Lower leg skin (tissue), 3 donors: ENCODE measurements around the gene SNX25.

Source experiments
- POLR2A ChIP-seq, 2 donors: fragments of 450-650 bp; IDR thresholded peaks; one replicate each; pipeline ENCODE4 v1.6.1; 2016 to 2017; ENCODE audit warnings: antibody characterized with exemption in 2 of 2, mild to moderate bottlenecking in 1 of 2, moderate library complexity in 1 of 2
- TF ChIP-seq, protein P1 (sequence below), 3 donors: fragments of 450-650 bp; IDR thresholded peaks; one replicate each; pipeline ENCODE4 v1.5.1; 2016; ENCODE audit warnings: antibody characterized with exemption in 3 of 3, mild to moderate bottlenecking in 3 of 3, moderate library complexity in 2 of 3

DNA sequence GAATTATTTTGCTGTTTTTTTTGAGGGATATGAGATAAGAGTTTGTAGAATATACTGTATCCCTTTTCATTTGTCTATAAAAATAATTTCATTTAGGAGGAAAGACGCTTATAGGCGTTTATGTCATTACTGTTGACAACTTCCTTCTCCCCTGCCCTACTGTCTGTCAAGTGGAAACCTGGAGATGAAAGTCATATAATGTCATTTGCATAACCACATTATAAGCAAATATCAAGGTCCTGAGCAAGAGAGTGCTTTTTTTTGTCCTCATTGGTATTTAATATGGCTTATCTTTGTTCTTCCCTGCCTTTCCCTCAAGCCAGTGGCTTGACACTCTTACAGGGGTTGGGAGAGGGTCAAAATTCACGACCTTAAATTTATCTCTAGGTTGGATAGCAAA lies 130.5 kb downstream of the SNX25 start:
- TF ChIP-seq, protein P1, sequence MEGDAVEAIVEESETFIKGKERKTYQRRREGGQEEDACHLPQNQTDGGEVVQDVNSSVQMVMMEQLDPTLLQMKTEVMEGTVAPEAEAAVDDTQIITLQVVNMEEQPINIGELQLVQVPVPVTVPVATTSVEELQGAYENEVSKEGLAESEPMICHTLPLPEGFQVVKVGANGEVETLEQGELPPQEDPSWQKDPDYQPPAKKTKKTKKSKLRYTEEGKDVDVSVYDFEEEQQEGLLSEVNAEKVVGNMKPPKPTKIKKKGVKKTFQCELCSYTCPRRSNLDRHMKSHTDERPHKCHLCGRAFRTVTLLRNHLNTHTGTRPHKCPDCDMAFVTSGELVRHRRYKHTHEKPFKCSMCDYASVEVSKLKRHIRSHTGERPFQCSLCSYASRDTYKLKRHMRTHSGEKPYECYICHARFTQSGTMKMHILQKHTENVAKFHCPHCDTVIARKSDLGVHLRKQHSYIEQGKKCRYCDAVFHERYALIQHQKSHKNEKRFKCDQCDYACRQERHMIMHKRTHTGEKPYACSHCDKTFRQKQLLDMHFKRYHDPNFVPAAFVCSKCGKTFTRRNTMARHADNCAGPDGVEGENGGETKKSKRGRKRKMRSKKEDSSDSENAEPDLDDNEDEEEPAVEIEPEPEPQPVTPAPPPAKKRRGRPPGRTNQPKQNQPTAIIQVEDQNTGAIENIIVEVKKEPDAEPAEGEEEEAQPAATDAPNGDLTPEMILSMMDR (IDR thresholded peaks at IDR 0.05): no peak
- no peak for TF ChIP-seq POLR2A (IDR thresholded peaks at IDR 0.05)
